Thyroid gland (tissue), 4 donors: Measurements from ENCODE around the gene TTBK2.

ENCODE experiments used
- POLR2A ChIP-seq, 2 donors: fragments of 450-650 bp; IDR thresholded peaks; one replicate each; pipeline ENCODE4 v1.6.1; 2017; ENCODE audit warnings: antibody characterized with exemption in 2 of 2, mild to moderate bottlenecking in 2 of 2, moderate library complexity in 1 of 2
- TF ChIP-seq, protein P1 (sequence below), 6 experiments: fragments of 200-600 bp in 3 of 6; fragments of 450-650 bp in 3 of 6; sonication (generic) in 3 of 6; IDR thresholded peaks; one replicate each; pipeline ENCODE4 v1.5.1; 2016 to 2019; ENCODE audit warnings: antibody characterized with exemption in 6 of 6, mild to moderate bottlenecking in 2 of 6, inconsistent platforms in 1 of 6, moderate library complexity in 1 of 6

DNA sequence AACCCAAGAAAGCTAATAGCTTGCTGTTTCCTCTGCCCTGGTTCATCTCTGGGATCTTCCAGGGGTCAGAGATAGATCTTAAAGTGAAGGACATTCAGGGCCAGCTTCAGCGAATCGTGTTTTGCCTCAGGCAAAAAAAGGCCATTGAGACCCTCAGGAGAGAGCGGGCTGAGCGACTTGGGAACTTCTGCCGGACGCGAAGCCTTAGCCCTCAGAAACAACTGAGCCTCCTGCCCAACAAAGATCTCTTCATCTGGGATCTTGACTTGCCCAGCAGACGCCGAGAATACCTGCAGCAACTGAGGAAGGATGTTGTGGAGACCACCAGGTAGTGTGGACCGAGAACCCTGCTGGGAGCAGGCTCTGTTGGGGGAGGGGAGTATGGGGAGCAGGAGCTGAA is 226.2 kb downstream of the TTBK2 start:
- TF ChIP-seq POLR2A (IDR thresholded peaks at IDR 0.05), result no peak
- TF ChIP-seq, protein P1, sequence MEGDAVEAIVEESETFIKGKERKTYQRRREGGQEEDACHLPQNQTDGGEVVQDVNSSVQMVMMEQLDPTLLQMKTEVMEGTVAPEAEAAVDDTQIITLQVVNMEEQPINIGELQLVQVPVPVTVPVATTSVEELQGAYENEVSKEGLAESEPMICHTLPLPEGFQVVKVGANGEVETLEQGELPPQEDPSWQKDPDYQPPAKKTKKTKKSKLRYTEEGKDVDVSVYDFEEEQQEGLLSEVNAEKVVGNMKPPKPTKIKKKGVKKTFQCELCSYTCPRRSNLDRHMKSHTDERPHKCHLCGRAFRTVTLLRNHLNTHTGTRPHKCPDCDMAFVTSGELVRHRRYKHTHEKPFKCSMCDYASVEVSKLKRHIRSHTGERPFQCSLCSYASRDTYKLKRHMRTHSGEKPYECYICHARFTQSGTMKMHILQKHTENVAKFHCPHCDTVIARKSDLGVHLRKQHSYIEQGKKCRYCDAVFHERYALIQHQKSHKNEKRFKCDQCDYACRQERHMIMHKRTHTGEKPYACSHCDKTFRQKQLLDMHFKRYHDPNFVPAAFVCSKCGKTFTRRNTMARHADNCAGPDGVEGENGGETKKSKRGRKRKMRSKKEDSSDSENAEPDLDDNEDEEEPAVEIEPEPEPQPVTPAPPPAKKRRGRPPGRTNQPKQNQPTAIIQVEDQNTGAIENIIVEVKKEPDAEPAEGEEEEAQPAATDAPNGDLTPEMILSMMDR (IDR thresholded peaks at IDR 0.05), result no peak
